GM21786 (cell line): ENCODE results near the gene ECHDC1.
"Not testable (repeated sequence)": the region's sequence is repeated elsewhere in the genome, so short reads cannot be mapped to it uniquely, and the experiment has no call there.

Experiments
- ATAC-seq: cut with Tn5 transposase; IDR thresholded peaks from one replicate; pipeline ENCODE4 v1.9.1; 2021; ENCODE audit not compliant: unreplicated experiment

ECHDC1 gene

DNA sequence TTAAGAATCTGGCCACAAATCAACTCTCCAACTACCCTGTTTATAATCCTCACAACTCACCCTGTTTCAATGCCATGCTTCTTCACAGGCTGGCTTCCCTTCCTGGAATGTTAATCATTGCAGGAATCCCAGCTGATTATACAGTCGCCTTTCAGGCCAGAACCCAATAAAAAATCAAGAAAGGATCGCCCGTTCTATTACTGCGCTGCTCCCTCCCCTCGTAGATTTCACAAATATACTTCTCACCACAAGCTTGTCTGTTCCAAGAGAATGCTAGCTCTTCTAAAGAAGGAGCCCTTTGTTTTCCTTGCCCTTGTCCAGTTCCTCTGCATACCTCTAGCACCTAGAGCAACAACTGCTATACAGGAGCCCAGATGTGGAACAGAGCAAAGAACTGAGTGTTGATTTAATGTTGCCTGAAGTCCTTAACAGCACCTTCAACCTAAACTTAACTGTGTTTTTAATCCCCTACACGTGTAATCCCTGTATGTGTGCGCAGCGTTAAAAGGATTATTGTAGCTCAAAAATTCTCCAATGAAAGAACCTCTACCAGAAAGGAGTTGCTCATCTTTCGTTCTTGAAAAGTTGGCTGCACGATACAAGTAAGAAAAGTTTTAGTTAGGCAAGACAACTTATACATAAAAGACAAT lies 988 bp downstream of the ECHDC1 start:
- no peak for ATAC-seq

DNA sequence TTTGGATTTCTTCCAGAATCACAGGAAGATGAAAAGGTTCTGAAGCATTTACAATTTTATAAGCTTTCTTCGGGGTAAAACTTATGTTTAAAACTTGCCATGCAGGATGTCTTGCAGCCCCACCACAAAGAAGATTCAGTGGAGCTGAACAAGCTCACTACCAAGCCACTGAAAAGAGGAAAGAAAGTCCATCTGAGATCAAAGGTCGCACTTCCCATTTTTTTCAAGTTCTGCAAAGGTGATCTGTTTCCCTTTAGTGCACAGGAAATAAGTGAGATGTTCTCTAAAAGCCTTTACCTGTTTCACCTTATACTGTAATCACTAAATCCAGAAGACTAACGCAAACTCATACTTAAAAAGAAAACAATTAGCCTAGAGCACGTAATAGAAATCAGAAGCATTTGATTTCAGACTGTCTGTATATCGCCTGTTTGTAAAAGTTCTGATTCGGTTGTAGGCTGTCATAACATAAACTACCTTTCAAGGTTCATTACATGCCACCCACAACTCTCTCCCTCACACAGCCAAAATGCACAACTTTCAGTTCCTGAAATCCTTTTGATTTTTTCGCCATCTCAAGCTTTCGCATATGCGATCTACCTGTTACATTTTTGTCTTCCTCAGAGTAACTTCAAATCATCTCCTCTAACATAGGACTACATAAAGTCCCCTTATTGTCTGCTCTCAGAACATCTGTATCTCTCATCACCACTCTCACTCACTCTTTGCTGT lies 1.8 kb downstream of the ECHDC1 start:
- peak; percentile 36 for ATAC-seq

DNA sequence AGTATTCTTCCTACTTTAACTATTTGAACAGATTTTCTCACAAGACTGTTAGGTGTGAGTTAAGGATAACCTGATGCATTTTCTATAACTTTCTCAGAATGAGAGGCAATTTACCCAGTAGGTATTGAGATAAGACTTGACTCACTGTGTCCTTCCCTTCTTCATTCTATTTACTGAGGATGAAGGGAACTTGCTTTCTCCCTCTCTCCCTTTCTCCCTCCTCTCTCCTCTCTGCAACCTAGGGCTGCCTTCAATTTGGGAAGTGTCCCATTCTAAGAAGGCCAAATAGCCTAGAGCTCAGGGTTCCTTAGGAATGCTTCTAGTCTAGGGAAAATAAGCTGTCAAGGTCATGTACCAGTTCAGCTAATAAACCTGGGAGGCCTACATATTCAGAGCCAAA lies 3.2 kb downstream of the ECHDC1 start:
- ATAC-seq = no peak

DNA sequence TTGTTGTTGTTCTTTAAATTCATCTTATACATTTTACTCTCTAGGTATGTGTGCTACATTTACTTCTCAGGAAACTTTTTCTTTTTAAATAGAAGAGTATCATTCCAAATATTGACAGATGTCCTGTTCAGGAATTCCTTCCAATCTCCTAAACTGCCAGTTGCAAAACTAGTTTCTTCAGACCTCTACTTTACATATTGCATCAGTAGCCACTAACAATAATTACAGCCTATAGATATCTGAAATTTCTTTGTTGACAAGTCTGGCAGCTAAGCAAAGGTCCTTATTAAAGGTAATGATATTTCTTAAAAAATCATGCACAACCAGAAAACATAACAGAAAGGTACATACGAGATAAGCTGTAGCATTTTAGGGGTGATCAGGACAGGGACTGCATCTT lies 4.5 kb downstream of the ECHDC1 start:
- no peak for ATAC-seq

DNA sequence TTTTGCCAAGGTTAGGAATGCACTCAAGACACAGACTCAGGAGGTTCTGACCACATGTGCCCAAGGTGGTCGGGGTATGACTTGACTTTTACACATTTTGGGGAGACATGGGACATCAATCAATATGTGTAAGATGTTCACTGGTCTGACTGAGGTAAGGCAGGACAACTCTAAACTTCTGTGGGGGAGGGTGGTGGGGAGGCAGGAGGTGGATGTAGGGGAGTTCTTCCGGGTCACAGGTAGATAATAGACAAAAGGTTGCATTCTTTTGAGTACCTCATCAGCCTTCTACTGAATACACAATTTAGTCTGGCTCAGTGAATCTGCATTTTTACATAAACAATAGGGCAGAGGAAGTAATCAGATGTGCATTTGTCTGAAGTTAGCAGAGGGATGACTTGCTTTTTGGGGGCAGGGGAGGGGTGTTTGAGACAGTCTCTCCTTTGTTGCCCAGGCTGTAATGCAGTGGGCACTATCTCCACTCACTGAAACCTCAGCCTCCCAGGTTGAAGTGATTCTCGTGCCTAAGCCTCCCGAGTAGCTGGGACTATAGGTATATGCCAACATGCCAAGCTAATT lies 10.9 kb downstream of the ECHDC1 start:
- no peak for ATAC-seq

DNA sequence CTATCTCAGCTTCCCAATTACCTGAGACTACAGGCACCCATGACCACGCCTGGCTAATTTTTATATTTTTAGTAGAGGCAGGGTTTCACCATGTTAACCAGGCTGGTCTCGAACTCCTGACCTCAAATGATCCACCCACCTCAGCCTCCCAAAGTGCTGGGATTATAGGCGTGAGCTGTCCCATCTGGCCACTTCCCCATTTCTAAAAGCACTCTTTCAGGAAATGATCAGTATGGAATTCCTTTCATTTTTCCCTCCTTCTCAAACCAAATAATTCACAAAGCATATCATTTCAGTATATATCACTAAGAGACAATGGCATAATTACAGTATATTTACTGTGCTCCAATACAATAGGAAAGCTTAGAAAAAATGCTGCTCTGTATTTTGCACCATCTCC lies 12.2 kb downstream of the ECHDC1 start:
- ATAC-seq = not testable (repeated sequence)

DNA sequence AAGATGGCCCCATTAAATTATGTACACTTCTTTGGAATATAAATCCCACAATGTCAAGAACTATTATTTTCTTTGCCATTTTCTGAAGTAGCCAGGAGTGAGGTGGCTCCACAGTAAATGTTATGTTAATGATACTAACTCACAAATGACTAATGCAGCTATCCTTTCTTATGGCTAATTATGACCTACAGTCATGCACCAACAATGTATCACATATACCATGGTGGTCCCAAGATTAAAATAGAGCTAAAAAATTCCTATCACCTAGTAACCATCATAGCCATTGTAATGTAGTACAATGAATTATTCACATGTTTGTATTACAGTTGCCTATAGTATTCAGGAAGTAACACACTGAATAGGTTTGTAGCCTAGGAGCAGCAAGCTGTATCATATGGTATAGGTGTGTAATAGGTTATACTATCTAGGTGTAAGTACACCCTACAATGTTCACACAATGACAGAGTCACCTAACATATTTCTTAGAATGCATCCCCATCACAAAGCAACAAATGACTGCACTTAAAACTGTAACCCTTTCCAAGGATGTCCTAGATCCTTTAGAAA lies 15.3 kb downstream of the ECHDC1 start:
- ATAC-seq = no peak

DNA sequence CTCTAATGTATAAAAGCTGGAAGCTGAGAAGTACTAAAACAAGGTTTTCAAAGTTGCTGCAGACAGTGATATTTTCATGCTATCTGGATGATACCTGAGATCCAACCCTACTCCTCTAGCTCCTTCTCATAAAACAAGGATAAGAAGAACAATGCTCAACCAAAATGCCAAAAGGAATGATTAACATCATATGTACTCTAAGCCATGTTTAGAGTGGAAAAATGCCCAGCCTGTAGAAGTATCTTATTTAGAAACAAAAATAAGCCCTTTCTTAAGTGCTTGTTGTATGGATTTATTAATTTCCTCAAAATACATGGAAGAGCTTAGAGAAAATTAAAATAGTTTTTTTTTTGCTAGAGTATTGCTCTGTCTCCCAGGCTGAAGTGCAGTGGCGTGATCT lies 23.7 kb downstream of the ECHDC1 start:
- ATAC-seq = no peak

DNA sequence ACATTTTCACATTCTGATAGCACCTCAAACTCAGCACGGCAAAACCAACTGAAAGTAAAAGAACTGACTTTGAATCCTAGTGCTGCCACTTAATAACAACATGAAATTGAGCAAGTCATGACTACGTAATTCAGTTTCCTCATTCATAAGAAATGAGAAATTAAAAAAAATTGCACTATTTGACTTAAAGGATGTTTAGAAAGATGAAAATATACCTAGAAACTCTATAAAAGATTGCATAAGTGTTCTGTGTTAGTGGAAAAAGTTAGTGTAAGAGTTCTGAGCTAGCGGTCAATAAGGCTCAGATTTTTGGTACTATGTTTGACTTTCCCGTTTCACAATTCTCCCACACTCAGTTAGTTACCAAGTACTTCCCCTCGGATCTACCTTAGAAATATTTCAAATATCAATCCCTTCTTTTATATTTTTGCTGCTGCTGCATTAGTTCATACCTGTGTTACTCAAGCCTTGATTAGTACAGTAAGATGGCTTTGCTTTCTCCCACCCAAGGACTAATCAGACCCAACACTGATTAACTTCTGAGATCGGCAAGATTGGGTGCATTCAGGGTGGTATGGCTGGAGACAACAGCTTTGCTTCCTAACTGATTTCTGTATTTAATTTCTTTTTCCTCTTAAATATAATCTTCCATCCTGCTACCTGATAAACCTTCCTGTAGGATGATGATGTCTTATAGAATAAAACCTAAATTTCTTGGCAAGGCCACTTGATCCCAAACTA lies 25.9 kb downstream of the ECHDC1 start:
- ATAC-seq = no peak

DNA sequence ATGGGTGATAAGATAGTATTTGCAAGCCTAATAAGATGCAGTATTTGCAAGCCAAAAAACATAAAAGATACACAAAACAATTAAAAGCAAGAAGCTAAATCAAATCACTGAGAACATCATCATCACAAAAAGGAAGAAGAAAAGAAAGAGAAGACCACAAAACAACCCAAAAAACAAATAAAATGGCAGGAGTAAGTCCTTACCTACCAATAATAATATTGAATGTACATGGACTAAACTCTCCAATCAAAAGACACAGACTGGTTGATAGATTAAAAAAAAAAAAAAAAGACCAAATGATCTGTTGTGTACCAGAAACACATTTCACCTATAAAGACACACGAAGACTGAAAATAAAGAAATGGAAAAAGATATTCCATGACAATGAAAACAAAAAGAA lies 37.7 kb downstream of the ECHDC1 start:
- ATAC-seq = no peak

DNA sequence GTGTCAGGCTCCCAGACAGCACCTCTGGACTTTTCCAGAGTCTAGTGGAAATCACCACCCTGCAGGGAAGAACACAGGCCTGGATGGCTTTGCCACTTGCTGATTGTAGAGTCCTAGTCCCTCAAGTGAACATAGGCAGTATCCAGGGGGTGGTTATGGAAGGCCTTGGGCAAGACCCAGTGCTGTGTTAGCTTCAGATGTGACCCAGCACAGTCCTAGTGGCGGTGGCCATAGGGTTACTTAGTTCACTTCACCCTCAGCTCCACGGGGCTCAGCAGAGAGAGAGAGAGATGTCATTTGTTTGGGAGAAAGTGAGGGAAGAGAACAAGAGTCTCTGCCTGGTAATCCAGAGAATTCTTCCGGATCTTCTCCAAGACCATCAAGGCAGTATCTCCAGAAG lies 39.5 kb downstream of the ECHDC1 start:
- no peak for ATAC-seq

DNA sequence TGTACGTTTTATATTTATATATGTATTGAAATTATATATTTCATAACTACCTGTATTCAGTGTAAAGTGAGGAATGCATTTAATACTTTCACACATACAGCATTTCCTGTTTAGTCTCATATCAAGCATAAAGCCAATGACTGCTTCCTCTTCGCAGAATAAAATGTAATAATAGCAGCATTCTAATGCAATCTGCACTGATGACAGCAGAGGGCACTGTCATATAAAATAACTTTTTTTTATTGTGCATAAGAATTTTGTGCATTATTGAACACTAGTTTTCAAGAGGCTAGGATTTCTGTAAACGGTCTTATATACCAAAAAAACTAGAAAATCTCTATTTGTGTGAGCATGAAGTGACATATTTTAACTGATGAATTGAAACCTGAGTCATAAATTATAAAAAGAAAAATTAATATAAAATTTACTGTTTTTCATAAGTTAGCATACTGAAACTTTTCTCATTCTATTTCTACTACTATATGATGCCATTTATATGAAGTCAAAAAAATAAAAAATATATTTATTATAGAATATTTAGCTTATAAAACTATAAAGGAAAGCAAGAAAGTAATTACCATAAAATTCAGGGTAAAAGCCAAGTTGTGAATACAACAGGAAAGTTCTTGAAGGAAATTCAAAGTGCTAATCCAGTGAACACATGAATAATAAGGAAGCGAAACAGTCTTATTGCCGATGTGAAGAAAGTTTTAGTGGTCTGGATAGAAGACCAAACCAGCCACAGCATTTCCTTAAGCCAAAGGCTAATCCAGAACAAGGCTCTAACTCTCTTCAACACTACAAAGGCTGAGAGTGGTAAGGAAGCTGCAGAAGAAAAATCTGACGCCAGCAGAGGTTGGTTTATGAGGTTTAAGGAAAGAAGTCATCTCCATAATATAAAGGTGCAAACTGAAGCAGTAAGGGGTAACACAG lies 40.4 kb downstream of the ECHDC1 start:
- peak; percentile 74 for ATAC-seq

DNA sequence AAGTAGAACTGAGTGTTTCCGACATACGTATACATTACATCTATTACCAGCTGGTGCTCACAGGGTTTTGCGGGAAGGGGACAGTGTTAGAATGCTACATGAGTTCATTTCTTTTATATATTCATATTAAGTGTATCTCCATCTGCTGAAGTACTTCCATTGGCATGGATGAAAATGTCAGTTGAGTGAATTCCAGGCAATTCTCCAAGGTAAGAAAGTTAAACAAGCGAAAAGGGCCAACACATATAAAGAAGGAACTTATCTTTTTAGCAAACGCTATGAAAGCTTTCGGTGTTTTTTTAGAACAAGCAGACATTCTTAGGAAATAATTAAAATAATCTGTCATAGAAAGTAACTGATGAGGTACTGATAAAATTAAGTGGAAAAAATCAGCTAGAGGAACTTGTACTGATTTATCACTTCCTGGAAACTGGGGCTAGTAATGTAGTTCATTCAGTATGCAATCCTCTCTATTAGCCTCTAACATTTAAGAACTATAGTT lies 42.2 kb downstream of the ECHDC1 start:
- no peak for ATAC-seq

DNA sequence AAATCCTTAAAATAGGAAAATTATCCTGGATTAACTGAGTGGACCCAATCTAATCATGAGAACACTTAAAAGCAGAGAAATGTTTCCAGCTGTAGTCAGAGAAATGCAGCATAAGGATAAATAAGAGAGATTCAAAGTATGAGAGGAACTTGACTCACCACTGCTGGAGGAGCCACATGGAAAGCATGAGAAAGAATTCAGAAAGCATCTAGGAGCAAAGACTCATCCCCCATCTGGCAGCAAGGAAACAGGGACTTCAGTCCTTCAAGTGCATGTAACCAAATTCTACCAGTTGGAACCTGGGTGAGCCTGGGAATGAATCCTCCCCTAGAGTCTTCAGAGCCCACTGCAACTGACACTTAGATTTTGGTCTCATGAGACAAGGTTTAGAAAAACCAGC lies 43.0 kb downstream of the ECHDC1 start:
- no peak for ATAC-seq

DNA sequence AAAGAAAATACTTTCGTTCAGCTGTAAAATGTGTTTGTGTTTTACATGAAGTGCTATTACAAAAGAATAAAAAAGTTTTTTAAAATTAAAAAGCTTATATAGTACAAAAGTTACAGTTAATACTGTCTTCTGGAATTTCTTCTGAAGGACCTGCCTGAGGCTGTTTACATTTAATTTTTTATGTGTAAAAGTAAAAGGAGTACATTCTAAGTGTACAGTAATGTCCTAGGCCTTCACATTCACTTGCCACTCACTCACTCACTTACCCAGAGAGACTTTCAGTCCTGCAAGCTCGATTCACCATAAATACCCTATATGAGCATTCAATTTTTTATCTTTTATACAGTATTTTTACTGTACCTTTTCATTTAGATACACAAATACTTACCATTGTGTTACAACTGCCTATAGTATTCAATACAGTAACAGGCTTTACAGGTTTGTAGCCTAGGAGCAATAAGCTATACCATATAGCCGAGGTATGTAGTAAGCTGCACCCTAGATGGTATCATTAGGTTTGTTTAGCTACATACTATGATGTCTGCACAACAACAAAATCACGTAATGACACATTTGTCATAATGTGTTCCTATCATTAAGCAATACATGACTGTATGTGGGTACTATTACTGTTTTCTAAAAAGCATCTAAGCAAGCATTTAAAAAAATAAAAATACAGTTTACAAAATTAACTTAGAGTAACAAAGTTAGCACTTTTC lies 43.7 kb downstream of the ECHDC1 start:
- no peak for ATAC-seq

DNA sequence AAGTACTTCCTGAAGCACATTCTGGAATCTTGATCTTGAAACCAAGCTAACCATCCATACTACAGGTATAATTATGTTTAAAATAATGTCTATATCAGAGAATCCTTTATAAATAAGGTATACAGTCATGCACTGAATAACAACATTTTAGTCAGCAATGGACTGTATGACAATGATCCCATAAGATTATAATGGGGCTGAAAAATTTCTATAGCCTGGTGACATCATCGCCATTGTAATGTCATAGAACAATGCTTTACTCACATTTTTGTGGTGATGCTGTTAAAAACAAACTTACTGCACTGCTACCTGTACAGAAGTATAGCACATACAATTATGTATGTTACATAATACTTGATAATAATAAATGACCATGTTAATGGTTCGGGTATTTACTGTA lies 44.9 kb downstream of the ECHDC1 start:
- ATAC-seq = no peak

DNA sequence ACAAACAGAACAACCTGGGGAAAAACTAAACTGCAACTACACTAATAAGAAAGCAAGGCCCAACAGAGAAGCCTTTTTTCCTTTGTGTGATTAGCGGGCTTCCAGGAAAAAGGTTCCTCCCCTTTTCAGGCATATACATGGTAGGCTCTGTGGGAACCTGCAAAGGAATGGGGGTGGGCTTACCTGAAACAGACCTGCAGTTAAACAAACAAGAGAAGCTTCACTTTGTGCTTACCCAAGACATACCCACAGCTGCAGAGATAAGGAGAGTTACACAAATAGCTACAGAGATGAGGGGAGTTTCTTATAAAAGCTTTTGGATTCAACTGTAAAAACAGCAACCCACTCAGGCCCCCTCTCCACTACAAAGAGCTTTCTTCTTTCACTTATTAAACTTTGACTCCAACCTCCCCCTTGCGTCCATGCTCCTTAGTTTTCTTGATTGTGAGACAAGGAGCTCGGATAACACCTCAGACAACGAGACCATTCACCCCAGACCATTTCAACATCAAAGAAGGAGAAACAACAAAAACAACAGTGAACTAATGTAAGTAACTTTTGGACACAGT lies 45.8 kb downstream of the ECHDC1 start:
- ATAC-seq = no peak

DNA sequence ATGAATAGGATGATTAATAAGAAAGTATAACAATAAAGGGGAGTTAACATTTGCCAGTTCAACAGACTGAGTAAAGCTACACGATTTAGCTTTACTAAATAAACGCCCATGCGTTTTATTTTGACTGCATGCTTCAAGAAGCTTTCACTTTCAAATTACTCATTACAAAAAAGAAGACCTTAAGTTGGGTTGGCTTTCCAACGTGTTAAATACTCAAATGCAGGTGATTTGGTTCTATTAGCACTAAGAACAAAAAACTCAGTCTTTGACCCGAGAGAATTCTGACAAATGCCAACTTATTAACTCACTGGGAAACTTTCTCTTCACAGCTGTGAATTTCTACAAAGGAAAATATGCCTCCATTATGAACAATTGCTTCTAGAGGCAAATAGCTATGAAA lies 51.9 kb downstream of the ECHDC1 start:
- peak; percentile 79 for ATAC-seq
